Activated CD8-positive, alpha-beta memory T cell treated with anti-CD3 and anti-CD28 coated beads for 24 hours (primary cell): Measurements from ENCODE around the gene RCAN1.

Experiments
- DNase-seq: peaks from one replicate; pipeline ENCODE4 v3.0.0-alpha.2; 2020

Gene RCAN1

GRCh38 chr21:34614628-34615486, at the start of gene RCAN1:
TSS of gene RCAN1 (minus strand) at chr21:34615113. CDS start at chr21:34615011, 102 bp downstream.
- peak; percentile 92 for DNase-seq

- DNase-seq, result no peak
These were observed 46.9 kb upstream of the RCAN1 start for GRCh38 chr21:34661848-34662247.

GRCh38 chr21:34653522-34653921, 38.6 kb upstream of the RCAN1 start:
- no peak for DNase-seq

GRCh38 chr21:34651642-34652041, 36.7 kb upstream of the RCAN1 start:
- DNase-seq, result no peak

GRCh38 chr21:34650861-34651431, 36.0 kb upstream of the RCAN1 start:
- DNase-seq, result no peak

- no peak for DNase-seq
These were observed 34.5 kb upstream of the RCAN1 start for GRCh38 chr21:34649400-34649799.

- DNase-seq, result no peak
These were observed 33.9 kb upstream of the RCAN1 start for GRCh38 chr21:34648739-34649297.

GRCh38 chr21:34647555-34647954, 32.6 kb upstream of the RCAN1 start:
- no peak for DNase-seq

- no peak for DNase-seq
These were observed 29.9 kb upstream of the RCAN1 start for GRCh38 chr21:34644825-34645224.

GRCh38 chr21:34642211-34643075, 27.5 kb upstream of the RCAN1 start:
- no peak for DNase-seq

GRCh38 chr21:34640858-34641257, 25.9 kb upstream of the RCAN1 start:
- DNase-seq, result no peak

GRCh38 chr21:34639882-34640788, 25.2 kb upstream of the RCAN1 start:
- no peak for DNase-seq

GRCh38 chr21:34639250-34639649, 24.3 kb upstream of the RCAN1 start:
- no peak for DNase-seq

GRCh38 chr21:34636961-34637360, 22.0 kb upstream of the RCAN1 start:
- DNase-seq, result no peak

GRCh38 chr21:34635307-34635706, 20.4 kb upstream of the RCAN1 start:
- DNase-seq, result no peak

GRCh38 chr21:34632498-34632897, 17.6 kb upstream of the RCAN1 start:
- DNase-seq, result no peak

GRCh38 chr21:34630536-34631143, 15.7 kb upstream of the RCAN1 start:
- DNase-seq, result no peak

- DNase-seq, result no peak
These were observed 11.2 kb upstream of the RCAN1 start for GRCh38 chr21:34626131-34626530.

- peak; percentile 1 for DNase-seq
These were observed 10.2 kb upstream of the RCAN1 start for GRCh38 chr21:34625030-34625593.

- DNase-seq, result no peak
These were observed 8.6 kb upstream of the RCAN1 start for GRCh38 chr21:34623516-34623915.
